HEK293 (cell line): ENCODE measurements around the gene HMGCS1.

Experiments
- YY1 ChIP-seq: fragments of 450-650 bp; formaldehyde crosslinking; IDR thresholded peaks from 2 replicates; pipeline ENCODE4 v1.5.1; 2018; ENCODE audit warnings: missing biosample characterization, missing genetic modification characterization
- ZNF639 ChIP-seq: fragments of 450-650 bp; formaldehyde crosslinking; IDR thresholded peaks from 2 replicates; pipeline ENCODE4 v1.5.1; 2016; ENCODE audit warnings: missing biosample characterization, missing genetic modification characterization
- ZXDB ChIP-seq: fragments of 450-650 bp; formaldehyde crosslinking; IDR thresholded peaks from 2 replicates; pipeline ENCODE4 v1.5.1; 2016; ENCODE audit warnings: missing biosample characterization, missing genetic modification characterization

GRCh38 chr5:43313854-43314457, 744 bp upstream of the HMGCS1 start:
- TF ChIP-seq ZXDB (tag by site-specific recombination) (no peak), ZNF639 (tag by site-specific recombination) (no peak), YY1 (tag by site-specific recombination) (no peak)
